Stimulated activated CD4-positive, alpha-beta T cell treated with anti-CD3 and anti-CD28 coated beads, Interleukin-4, amount 100 ng/mL, for 24 hours (primary cell): ENCODE measurements around the gene SPDYE2B.
"Not testable (repeated sequence)": the region's sequence is repeated elsewhere in the genome, so short reads cannot be mapped to it uniquely, and the experiment has no call there.

ENCODE experiments used
- DNase-seq: peaks from one replicate; pipeline ENCODE4 v3.0.0-alpha.2; 2020

Gene SPDYE2B

DNA sequence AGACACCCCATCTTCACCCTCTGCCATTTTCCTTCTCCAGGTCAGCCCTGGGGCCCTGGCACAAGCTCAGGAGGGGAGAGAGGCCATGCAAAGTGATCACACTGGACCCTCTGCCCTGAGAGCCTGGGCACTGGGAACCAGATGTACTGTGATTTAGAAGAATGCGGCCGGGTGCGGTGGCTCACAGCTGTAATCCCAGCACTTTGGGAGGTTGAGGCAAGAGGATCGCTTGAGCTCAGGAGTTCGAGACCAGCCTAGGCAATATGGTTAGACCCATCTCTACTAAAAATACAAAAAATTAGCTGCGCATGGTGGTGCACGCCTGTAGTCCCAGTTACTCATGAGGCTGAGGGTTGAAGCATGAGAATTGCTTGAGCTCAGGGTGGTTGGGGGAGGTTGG is 2.3 kb upstream of the SPDYE2B start:
- DNase-seq: not testable (repeated sequence)

DNA sequence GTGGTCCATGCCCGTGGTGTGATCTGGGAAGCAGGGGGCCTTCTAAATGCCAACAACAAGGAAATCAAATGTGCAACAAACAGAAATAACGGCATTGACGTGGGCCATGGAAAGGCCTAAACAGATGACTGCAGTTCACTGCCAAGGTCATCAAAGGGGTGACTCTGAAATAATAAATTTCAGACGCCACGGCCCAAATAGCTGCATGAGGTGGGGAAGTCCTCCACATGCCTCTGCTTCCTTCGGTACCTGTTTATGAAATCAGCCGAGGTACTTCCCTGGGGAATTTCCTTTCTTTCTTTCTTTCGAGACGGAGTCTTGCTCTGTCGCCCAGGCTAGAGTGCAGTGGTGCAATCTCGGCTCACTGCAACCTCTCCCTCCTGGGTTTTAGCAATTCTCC is 14.6 kb downstream of the SPDYE2B start:
- DNase-seq: not testable (repeated sequence)

DNA sequence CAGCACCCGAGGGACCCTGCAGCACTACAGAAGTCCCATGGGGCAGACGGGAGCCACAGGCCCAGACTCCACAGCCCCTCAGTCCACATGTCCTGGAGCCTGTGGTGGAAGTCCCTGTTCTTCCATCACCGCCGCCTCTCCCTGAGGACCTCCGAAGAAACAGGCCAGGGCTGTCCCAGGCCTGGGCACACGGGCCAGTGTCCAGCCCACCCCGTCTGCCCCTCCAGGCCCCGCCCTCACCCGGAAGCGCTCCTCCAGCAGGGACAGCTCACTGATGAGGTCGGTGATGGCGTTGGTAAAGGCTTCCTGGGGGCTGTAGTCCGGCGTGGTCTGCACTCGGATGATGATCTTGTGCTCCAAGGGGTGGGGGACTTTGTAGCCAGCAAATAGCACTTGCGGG is 16.7 kb downstream of the SPDYE2B start:
- not testable (repeated sequence) for DNase-seq

DNA sequence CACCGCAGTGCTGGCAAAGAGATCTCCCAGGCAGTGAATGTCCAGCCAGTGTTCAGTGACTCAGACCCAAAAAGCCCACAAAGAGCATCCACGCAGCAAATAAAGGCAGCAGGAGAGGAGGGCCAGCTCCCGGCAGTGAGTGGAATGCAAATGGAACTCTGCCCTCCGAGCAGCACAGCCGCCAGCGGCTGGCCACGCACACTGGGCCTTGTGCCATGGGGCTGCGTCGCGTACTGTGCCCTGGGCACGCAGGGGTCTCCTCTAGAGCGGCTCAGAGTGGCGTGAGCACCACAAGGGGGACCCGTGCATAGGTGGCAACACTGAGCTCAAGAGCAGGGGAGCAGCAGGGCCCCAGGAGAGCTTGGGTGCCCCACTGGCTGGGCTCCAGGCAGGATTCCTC is 17.4 kb downstream of the SPDYE2B start:
- not testable (repeated sequence) for DNase-seq

DNA sequence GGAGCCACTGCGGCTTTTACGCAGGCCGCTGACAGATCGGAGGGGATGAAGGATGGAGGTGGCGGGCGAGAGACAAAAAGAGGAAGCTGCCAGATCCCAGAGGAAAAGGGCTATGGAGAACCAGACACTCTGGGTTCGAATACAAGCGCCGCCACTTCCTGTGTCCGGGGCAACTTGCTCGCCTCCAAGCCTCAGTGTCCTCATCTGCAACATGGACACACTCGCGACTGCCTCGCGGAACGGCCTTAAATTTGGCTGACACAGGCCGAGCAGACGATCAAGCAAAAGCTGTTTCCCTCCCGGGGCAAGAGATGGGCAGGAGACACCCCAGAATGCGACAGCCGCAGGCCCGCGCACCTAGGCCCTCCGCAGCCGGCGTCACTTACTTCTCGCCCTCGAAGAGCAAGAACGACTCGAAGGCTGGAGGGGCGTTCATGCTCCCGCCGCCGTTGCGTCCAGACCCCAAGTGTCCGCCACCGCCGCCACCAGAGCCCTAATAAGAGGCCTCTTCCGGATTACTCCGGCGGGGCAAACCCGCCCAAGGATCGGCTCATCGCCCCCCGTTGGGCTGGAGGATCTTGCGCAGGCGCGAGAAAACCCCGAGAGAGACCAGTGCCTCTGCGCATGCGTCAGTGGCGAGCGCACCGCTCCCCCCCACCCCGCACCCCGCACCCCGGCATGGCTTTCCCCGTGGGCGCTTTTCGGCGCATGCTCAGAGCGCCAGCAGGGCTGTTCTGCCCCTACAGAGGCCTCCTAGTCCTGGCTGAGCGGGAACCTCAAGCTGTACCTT is 21.2 kb downstream of the SPDYE2B start, which contains the start of gene POLR2J2:
Gene POLR2J2, minus strand, starts transcription at position 498 of the 790 bp plus-strand sequence. Its CDS starts 62 bp downstream, at position 436.
- not testable (repeated sequence) for DNase-seq

DNA sequence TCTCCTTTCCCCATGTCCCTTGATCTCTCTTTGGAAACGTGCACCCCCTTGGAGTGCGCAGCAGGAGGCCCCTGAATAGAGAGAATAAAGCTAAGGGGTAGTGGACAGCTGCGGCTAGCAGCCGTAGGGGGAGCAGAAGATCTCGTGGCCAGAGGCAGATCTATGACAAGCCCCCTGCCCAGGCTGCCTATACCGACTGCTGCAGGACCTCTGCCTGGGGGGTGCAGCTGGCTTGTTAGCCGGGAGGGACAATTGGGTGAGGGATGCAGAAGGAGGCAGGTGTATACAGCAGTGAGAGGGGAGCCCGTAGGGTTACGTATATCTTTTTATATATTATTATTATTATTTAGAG is 21.8 kb downstream of the SPDYE2B start:
- DNase-seq: not testable (repeated sequence)

DNA sequence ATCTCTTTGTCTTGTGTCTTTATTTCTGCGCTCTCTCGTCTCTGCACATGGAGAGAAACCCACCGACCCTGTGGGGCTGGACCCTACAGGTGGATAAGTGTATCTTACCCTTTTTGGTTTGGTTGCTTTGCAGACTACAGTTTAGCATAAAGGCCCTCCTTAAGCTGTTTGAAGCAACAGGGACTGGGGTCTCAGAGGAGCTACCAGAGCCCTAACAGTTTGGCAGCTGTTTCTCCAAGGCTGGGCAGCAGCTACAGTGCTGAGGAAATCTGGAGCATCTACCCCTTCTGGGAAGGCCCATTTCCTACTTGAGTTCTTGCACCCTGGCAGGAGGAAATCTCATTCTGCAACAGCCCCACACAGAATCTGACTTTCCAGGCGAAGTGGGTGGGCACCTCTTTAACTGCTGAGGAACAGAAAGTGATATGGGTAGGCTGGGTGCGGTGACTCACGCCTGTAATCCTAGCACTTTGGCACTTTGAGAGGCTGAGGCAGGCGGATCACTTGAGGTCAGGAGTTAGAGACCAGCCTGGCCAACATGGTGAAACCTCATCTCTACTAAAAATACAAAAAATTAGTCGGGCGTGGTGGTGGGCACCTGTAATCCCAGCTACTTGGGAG is 23.4 kb downstream of the SPDYE2B start:
- DNase-seq: not testable (repeated sequence)

DNA sequence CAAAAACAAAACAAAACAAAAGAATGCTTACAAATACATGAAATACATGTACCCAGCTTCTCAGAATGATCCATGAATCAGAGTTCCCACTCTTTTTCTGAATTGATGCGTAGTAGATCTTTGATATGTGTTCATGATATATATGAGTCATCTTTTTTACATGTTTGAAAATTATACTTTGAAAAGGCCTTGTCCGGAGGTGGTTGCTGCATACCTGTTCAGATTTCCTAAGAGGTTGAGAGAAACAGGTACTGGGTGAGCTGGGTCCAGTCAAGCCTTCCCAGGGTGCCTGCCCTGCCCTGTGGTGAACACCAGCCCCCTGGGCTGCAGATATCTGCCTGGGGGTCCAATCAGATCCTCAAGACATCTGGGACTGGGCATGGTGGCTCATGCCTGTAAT is 25.4 kb downstream of the SPDYE2B start:
- not testable (repeated sequence) for DNase-seq

DNA sequence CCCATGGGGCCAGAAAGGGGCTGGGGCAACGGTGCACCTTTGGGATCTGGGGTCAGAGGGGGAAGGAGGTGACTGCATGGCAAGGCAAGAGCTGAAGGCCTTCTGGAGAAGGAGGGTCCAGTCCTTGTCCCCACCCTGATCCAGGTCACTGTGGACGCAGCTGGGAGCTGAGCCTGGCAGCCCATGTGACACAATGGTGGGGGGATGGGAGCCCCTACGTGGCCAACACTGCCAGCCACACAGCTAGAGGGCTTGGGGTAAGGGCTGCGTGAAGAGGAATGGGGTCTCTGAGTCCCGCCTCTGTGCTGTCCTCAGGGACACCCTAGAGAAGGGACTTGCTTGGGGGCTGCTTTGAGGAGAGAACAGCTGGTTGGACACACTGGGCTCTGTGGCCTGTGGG is 30.7 kb downstream of the SPDYE2B start:
- DNase-seq: not testable (repeated sequence)

DNA sequence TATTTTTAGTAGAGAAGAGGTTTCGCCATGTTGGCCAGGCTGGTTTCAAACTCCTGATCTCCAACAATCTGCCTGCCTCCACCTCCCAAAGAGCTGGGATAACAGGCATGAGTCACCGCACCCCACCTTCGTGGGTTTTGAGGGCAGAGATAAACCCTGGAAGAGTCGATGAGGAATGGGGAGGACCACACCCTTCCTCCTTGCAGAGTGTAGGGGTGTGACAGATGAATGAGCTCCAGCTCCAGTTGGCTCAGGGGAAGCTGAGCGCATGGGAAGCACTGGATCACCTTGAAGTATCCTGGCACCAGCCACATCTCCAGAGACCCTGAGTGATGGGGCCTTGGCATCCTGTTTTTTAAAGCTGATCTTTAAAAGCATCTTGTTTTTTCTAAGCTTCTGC is 32.4 kb downstream of the SPDYE2B start:
- not testable (repeated sequence) for DNase-seq

DNA sequence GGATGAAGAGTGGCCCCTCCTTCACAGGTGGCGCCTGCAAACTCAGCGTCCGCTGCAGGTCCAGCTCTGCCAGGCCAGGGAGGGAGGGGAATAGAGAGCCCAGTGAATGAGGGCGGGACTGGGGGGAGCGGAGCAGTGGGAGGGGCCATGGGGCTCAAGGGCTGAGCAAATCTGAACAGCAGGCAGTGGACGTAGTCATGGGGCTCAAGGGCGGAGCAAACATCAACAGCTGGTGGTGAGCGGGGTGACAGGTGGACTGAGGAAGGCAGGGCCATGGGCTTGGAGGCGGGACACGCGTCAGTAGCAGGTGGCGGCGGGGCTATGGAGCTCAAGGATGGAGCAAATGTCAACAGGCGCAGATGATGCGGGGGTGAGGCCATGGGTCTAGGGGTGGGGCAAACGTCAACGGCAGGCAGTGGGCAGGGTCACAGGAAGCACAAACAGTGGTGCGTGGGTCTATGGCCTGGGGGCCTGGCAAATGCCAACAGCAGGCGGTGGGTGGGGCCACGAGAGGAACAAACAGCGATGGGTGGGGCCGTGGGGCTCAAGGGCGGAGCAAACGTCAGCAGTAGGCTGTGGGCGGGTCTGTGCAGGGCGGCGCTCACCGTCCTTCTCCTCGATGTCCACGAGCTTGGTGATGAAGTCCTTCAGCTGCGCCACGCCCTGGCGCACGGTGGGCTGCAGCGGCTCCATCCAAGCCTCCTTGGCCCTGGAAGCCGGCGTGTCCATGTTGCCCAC is 38.3 kb downstream of the SPDYE2B start:
- not testable (repeated sequence) for DNase-seq

DNA sequence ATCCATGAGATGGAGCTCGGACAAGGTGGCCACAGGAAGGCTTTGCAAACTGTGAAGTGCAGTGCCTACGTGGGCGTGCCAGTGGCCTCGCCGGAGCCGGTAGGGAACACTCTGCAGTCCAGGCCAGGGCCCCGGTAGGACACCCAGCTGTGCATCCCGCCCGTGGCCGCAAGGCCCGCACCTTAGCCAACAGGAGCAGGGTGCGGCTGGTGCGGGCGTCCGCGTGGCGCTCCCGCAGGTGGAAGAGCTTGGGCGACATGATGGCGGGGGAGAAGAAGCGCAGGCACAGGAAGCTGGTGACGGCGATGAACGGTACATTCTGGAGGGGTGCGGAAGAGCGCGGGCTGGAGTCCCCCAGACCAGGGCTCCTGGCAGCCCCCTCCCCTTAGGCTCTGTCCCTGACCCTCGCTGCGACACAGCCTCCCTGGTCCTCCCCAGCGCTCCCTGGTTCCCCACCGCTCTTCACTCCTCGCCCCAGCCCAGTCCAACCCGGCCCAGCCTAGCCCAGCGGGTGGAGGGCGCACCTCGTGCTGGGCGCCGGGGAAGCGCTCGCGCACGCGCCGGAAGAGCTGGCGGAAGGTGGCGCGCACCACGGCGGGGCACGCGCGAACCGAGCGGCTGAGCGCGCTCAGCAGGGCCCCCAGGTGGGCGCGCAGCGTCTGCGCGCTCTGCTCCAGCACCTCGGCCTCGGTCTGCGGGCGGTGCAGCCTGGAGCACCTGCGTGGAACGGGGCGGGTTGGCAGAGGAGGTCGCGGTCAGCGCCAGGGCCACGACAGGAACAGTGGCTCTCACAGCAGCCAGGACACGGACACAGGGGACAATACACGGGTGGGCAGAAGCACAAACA is 39.5 kb downstream of the SPDYE2B start:
- DNase-seq: not testable (repeated sequence)

DNA sequence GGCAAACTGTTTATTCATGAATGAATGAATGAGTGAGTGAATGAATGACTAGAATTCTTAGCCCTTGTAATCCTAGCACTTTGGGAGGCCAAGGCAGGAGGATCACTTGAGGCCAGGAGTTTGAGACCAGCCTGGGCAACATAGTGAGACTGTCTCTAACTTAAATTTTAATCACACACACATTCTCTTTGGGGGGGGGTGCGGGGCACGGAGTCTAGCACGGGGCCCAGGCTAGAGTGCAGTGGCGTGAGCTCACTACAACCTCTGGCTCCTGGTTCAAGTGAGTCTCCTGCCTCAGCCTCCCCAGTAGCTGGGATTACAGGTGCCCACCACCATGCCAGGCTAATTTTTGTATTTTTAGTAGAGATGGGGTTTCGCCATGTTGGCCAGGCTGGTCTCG is 40.5 kb downstream of the SPDYE2B start:
- DNase-seq: not testable (repeated sequence)

DNA sequence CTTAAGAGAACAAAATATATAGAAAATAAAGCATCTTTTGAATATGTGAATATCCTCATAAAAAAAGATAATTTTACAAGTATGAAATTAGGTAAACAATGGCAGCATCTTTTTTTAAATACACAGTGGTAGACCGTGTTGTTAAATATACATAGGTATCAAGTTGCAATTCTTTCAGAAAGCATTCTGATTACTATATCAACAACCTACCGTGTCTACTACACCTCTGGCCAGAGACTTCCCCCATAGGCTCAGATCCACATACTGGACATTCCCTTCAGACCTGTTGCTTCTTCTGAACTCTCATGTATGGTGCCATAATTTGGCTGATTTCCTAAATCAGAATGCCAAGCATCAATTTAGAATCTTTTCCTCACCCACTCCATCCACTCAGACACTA is 43.9 kb downstream of the SPDYE2B start:
- not testable (repeated sequence) for DNase-seq

DNA sequence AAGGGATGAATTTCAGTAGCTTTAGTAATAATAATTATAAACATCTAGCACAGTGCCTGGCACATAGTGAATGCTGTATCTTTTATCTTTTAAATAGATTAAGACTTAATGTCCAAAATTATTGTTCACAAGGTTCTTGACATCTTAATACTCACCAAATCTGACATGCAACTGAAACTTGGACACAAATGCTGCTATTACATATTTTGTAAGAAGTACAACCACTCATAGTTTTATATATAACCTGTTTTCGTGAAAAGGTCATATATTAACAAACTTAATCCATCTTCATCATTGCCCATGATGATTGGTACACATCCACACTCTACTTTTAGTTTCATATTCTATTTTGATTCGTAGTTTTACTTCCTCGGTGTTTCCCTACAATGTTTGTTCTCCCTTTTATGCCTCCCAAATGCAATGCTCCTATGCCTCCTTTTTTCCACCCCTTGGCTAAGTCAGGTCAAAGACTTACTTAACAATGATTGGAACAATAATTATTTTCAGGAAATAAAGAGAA is 45.0 kb downstream of the SPDYE2B start:
- DNase-seq: not testable (repeated sequence)

DNA sequence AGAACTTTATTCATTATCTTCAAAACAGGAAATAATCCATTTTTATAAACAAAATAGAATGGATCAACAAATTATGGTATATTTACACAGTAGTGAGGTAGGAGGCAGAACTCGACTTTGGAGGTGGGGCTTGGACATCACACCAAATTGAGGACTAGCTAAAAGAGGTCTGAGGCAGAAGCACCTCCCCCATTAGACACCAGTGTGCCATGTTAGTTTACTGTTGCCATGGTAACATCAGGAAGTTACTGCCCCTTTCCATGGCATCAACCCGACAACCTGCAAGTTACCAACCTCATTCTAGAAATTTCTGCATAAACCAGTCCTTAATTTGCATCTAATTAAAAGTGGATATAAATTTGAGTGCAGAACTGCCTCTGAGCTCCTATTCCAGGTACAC is 45.9 kb downstream of the SPDYE2B start:
- DNase-seq: not testable (repeated sequence)

DNA sequence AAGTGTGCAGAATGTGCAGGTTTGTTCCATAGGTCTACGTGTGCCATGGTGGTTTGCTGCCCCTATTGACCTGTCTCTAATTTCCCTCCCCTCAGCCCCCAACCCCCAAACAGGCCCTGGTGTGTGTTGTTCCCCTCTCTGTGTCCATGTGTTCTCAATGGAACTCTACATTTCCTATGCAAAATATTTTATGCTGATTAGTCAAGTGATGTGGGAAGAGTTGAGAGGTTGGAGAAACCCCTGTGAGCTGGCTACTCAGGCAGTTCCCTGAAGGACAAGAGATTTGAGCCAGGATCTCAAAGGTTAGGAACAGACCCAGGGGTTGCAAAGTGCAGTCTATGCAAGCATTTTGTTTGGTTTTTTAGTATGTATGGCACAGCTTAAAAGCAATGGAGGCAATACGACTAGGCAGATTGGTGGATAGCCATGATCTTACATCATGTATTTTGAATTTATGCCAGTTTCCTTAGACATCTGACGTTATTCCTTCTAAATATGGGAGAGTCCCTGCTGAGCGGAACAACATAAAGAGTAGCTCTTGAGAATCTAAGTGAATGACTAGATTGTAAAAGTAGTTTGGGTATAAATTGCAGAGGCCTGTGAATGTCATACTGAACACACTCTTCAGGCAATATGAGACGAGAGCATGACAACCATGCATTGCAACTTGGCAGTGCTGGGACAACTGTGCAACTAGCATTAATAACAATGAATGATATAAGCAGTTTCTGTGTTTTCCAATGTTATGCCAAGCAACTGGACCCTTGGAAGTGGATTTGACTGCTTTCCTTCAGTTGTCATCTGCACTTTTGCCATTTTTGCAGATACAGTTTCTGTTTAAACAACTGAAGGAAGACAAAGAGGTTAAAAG is 47.8 kb downstream of the SPDYE2B start:
- not testable (repeated sequence) for DNase-seq

DNA sequence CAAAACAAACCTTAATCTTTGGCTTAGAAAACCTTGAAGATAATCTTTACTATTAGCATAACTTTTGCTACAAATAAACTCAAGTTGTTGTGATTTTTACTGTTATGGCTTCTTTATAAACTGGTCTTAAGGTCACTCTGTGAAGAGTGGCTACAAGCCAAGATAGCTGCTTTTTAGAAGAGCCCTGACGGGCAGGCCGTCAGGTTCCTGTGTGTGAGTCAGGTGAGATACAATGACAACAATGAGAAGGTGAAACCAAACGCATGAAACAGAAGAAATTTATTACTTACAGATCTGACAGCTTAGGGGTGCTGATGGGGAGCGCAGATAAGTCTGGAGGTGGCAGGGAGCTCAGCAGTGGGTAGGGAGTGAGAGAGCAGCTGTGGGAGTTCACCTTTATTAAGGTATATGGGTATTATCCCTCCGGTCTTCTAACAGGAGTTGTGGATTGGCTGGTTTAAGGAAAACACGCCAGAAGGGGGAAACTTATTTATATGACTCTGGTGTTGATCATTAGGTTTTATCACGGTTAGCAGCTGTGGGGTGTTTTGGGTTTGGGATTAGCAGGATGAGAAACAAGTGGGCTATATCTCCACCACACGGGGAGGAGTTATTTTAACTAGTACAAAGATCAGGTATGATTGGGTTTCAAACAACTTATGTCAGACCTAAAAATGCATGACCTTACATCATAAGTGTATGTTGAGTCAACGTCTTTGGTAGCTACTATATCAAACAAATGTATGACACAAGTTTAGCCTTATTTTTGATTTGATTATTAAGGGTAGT is 49.0 kb downstream of the SPDYE2B start:
- DNase-seq: not testable (repeated sequence)
